Measurements from ENCODE around the gene DYNC1H1.
"Not testable (repeated sequence)": the region's sequence is repeated elsewhere in the genome, so short reads cannot be mapped to it uniquely, and the experiment has no call there.

The DYNC1H1 gene

GRCh38 chr14:102043251-102044025 is 79.1 kb downstream of the DYNC1H1 start:
- no peak for DNase-seq

GRCh38 chr14:102044566-102044965 is 80.2 kb downstream of the DYNC1H1 start:
- no peak for DNase-seq

GRCh38 chr14:102046337-102047278 is 82.2 kb downstream of the DYNC1H1 start:
- DNase-seq, result peak; percentile 16

GRCh38 chr14:102047808-102048540 is 83.6 kb downstream of the DYNC1H1 start:
- no peak for DNase-seq

- DNase-seq, result no peak
Measured at GRCh38 chr14:102049258-102050025, 85.1 kb downstream of the DYNC1H1 start.

GRCh38 chr14:102050026-102050405 is 85.6 kb downstream of the DYNC1H1 start:
- no peak for DNase-seq

GRCh38 chr14:102050625-102051024 is 86.3 kb downstream of the DYNC1H1 start:
- no peak for DNase-seq

- DNase-seq, result no peak
Measured at GRCh38 chr14:102052522-102052921, 88.1 kb downstream of the DYNC1H1 start.

GRCh38 chr14:102055181-102055901 is 91.0 kb downstream of the DYNC1H1 start:
- no peak for DNase-seq

- no peak for DNase-seq
Measured at GRCh38 chr14:102056694-102057442, 92.5 kb downstream of the DYNC1H1 start.

- no peak for DNase-seq
Measured at GRCh38 chr14:102057480-102058114, 93.2 kb downstream of the DYNC1H1 start.

GRCh38 chr14:102058146-102058545 is 93.8 kb downstream of the DYNC1H1 start:
- no peak for DNase-seq

GRCh38 chr14:102058961-102059360 is 94.6 kb downstream of the DYNC1H1 start:
- DNase-seq, result no peak

- peak; percentile 70 for DNase-seq
Measured at GRCh38 chr14:102063109-102063807, 98.9 kb downstream of the DYNC1H1 start.

GRCh38 chr14:102063808-102064429 is 99.5 kb downstream of the DYNC1H1 start:
- no peak for DNase-seq

GRCh38 chr14:102064590-102064989 is 100.2 kb downstream of the DYNC1H1 start:
- not testable (repeated sequence) for DNase-seq

GRCh38 chr14:102066041-102066451 is 101.7 kb downstream of the DYNC1H1 start:
- DNase-seq, result no peak

GRCh38 chr14:102071283-102071998 is 107.1 kb downstream of the DYNC1H1 start:
- no peak for DNase-seq

All from stimulated activated CD4-positive, alpha-beta T cell treated with anti-CD3 and anti-CD28 coated beads, Interleukin-4, amount 100 ng/mL, for 24 hours (primary cell).